HEK293T (cell line): Measurements from ENCODE around the gene CADM4.

Experiments used
- ARNT ChIP-seq: fragments of 450-650 bp; IDR thresholded peaks from 2 replicates; pipeline ENCODE4 v1.6.1; 2017; ENCODE audit warnings: mild to moderate bottlenecking
- BHLHE40 ChIP-seq: fragments of 450-650 bp; IDR thresholded peaks from 2 replicates; pipeline ENCODE4 v1.6.1; 2016; ENCODE audit warnings: mild to moderate bottlenecking, moderate library complexity, borderline replicate concordance
- ELF4 ChIP-seq: fragments of 450-650 bp; IDR thresholded peaks from 2 replicates; pipeline ENCODE4 v1.6.1; 2017; ENCODE audit warnings: antibody characterized with exemption
- FOXA1 ChIP-seq: fragments of 450-650 bp; IDR thresholded peaks from 2 replicates; pipeline ENCODE4 v1.6.1; 2016; ENCODE audit warnings: mild to moderate bottlenecking
- FOXK2 ChIP-seq: fragments of 450-650 bp; IDR thresholded peaks from 2 replicates; pipeline ENCODE4 v1.6.1; 2016; ENCODE audit warnings: mild to moderate bottlenecking
- NFRKB ChIP-seq: fragments of 450-650 bp; IDR thresholded peaks from 2 replicates; pipeline ENCODE4 v1.6.1; 2016; ENCODE audit warnings: mild to moderate bottlenecking, moderate library complexity
- PKNOX1 ChIP-seq: fragments of 450-650 bp; IDR thresholded peaks from 2 replicates; pipeline ENCODE4 v1.6.1; 2016
- SP1 ChIP-seq: fragments of 450-650 bp; IDR thresholded peaks from 2 replicates; pipeline ENCODE4 v1.6.1; 2017
- TARDBP ChIP-seq: fragments of 450-650 bp; IDR thresholded peaks from 2 replicates; pipeline ENCODE4 v1.6.1; 2016
- ZNF384 ChIP-seq: fragments of 450-650 bp; IDR thresholded peaks from 2 replicates; pipeline ENCODE4 v1.6.1; 2016

- TF ChIP-seq TARDBP = no peak
- TF ChIP-seq ZNF384 = no peak
- TF ChIP-seq NFRKB = no peak
- no peak for TF ChIP-seq ELF4
- no peak for TF ChIP-seq PKNOX1
- TF ChIP-seq BHLHE40 = no peak
- TF ChIP-seq FOXK2 = no peak
- TF ChIP-seq SP1 = no peak
- no peak for TF ChIP-seq ARNT
- no peak for TF ChIP-seq FOXA1
These were observed 44.7 kb downstream of the CADM4 start for GRCh38 chr19:43594710-43595604.
